ENCODE results near the gene PDIA4. TPM values are rescaled to one million over a fixed set of nuclear protein-coding genes. Genes with fewer than 3 reads are reported as not detected.
"Not testable (repeated sequence)": the region's sequence is repeated elsewhere in the genome, so short reads cannot be mapped to it uniquely, and the experiment has no call there.

PDIA4 gene
- total and polyA plus RNA-seq, 5 donors from 2014 or later = 33.4 to 78.3 (median 67.5) TPM

DNA sequence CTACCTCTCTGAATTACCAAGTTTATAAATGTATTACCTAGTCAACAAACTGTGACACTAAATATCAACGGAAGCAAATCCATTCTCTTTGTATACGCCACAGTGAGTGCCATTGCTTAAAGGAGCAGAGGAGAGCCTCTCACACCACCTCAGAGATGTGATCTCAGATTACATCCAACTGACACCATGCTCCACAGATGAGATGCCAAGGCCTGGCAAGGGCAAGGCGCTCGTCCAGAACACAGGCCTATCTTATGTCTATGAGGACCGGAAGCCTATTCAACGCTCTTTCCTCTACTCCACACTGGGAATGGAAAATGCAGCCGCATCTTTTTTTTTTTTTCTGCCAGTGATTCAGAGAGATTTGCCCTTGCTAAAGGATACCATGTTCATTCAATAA is 11.4 kb downstream of the PDIA4 start:
- Mint-ChIP-seq H3K4me1 (peaks cover 0 to 12% (median 3%) of the 10 kb centered on the region in 4 donors), H3K27me3 (no peaks in the 10 kb centered on the region), H3K36me3 (peaks cover 38% of the 10 kb centered on the region), H3K4me3 (no peak overlapping the region), H3K27ac (peak overlapping the region in 1 of 3 donors; percentile 38), H3K9me3 (peaks cover 0 to 1% (median 0%) of the 10 kb centered on the region in 7 donors)
- H3K27me3 ChIP-seq (ENCODE audit: control insufficient read depth, insufficient read depth, low read length) = no peaks in the 10 kb centered on the region
- no peaks in the 10 kb centered on the region for H3K4me1 ChIP-seq (ENCODE audit: control insufficient read depth, insufficient read depth, low read length, poor library complexity, severe bottlenecking)
- DNase-seq = no peak
- no peak for ATAC-seq (ENCODE audit: low read depth in 2 of 2)
- H3K36me3 ChIP-seq (ENCODE audit: control insufficient read depth, insufficient read depth, low read length) = peaks cover 62% of the 10 kb centered on the region
- no peaks in the 10 kb centered on the region for H3K9me3 ChIP-seq (ENCODE audit: control insufficient read depth in 2 of 2, low read length in 2 of 2)
- no peak overlapping the region for H3K4me3 ChIP-seq (ENCODE audit: low read depth, low read length)
- H3K27ac ChIP-seq (ENCODE audit: insufficient read depth, low read length, poor library complexity, severe bottlenecking) = no peak overlapping the region

DNA sequence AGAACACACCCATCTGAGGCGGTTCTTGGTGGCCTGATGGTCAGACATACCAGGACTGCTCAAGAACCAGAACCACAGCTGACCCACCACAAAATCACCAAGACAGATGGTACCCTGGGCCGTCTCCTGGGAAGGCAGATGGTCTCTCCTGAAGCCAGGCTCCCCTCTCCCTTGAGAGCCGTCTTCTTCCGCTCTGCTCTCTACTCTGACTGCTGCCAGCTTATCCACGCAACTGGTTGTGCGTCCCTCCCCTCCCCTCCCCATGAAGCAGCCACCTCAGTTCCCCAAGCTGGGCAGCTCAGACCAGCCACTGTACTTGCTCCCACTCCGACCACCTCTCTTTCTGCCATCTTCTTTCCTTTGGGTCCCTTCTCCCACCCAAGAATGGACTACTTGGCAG is 14.0 kb downstream of the PDIA4 start:
- Histone ChIP-seq H3K36me3 (ENCODE audit: control insufficient read depth, insufficient read depth, low read length) (peaks cover 78% of the 10 kb centered on the region), H3K4me3 (ENCODE audit: low read depth, low read length) (no peak overlapping the region), H3K9me3 (ENCODE audit: control insufficient read depth in 2 of 2, low read length in 2 of 2) (no peaks in the 10 kb centered on the region), H3K27ac (ENCODE audit: insufficient read depth, low read length, poor library complexity, severe bottlenecking) (no peak overlapping the region), H3K27me3 (ENCODE audit: control insufficient read depth, insufficient read depth, low read length) (no peaks in the 10 kb centered on the region), H3K4me1 (ENCODE audit: control insufficient read depth, insufficient read depth, low read length, poor library complexity, severe bottlenecking) (no peaks in the 10 kb centered on the region)
- peaks cover 0 to 6% (median 2%) of the 10 kb centered on the region in 4 donors for H3K4me1 Mint-ChIP-seq
- peaks cover 0 to 1% (median 0%) of the 10 kb centered on the region in 7 donors for H3K9me3 Mint-ChIP-seq
- H3K27ac Mint-ChIP-seq = peak overlapping the region in 2 of 3 donors; percentile 56 to 80
- DNase-seq (no peak), ATAC-seq (ENCODE audit: low read depth in 2 of 2) (no peak)
- no peak overlapping the region for H3K4me3 Mint-ChIP-seq
- H3K36me3 Mint-ChIP-seq = peaks cover 33% of the 10 kb centered on the region
- no peaks in the 10 kb centered on the region for H3K27me3 Mint-ChIP-seq

DNA sequence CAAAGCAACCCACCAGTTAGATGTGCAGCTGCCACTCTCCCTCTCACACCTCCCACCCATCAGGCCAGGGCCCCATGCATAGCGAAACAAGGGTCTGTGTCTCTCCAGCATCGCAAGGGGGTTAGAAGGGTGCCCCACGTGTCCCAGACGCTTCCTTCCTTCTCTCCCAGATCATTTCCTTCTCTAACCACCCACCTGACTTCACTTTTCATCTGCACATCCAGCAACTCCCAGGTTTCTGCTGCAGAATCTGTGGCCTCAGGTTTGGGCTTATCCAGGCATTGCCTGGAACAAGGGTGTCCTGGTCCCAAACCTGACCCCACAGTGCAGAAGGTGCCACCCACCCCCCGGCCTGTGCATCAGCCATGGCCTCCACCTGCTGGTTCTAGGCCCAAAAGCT is 14.4 kb downstream of the PDIA4 start:
- Mint-ChIP-seq H3K9me3 (peaks cover 0 to under 1% (median 0%) of the 10 kb centered on the region in 7 donors), H3K4me3 (no peak overlapping the region), H3K27ac (peak overlapping the region in 2 of 3 donors; percentile 56 to 80), H3K27me3 (no peaks in the 10 kb centered on the region), H3K36me3 (peaks cover 31% of the 10 kb centered on the region), H3K4me1 (peaks cover 0 to 5% (median 2%) of the 10 kb centered on the region in 4 donors)
- Histone ChIP-seq H3K27me3 (ENCODE audit: control insufficient read depth, insufficient read depth, low read length) (no peaks in the 10 kb centered on the region), H3K9me3 (ENCODE audit: control insufficient read depth in 2 of 2, low read length in 2 of 2) (no peaks in the 10 kb centered on the region), H3K36me3 (ENCODE audit: control insufficient read depth, insufficient read depth, low read length) (peaks cover 74% of the 10 kb centered on the region), H3K4me3 (ENCODE audit: low read depth, low read length) (no peak overlapping the region), H3K4me1 (ENCODE audit: control insufficient read depth, insufficient read depth, low read length, poor library complexity, severe bottlenecking) (no peaks in the 10 kb centered on the region), H3K27ac (ENCODE audit: insufficient read depth, low read length, poor library complexity, severe bottlenecking) (no peak overlapping the region)
- ATAC-seq (ENCODE audit: low read depth in 2 of 2) (no peak), DNase-seq (no peak)

DNA sequence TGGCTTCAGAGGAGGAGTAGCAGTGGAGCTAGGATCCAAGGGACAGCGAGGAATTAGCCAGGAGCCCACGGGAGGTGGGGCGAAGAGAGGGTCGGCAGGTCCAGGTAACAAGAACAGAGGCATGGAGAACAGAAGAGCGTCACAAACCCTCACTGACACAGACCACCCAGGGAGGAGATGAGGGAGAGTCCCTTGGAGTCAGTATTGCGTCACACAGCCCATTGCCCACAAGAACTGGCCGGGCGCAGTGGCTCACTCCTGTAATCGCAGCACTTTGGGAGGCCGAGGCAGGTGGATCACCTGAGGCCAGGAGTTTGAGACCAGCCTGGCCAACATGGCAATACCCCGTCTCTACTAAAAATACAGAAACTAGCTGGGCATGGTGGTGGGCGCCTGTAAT is 15.6 kb downstream of the PDIA4 start:
- not testable (repeated sequence) for ATAC-seq (ENCODE audit: low read depth in 2 of 2)
- H3K27ac Mint-ChIP-seq = peak overlapping the region in 1 of 3 donors; percentile 2

DNA sequence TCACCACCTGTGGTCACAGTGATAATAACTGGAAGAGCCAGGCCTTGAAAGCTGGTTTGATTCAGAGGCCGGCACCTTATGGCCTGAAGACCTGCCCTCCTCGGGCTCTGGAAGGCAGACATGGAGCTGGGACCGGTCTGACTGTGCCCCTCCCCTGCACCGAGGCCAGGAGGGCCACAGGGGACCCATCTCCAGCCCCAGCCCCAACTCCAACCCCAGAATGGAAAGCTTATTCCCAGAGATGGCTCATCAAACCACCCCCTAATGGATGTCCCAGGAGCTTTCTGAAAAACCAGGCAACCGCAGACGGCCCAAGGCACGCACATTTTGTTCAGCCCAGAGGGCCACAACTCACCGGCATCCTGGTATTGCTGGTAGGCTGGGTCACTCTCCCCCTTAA is 16.8 kb downstream of the PDIA4 start:
- no peaks in the 10 kb centered on the region for H3K27me3 Mint-ChIP-seq
- no peak overlapping the region for H3K4me3 ChIP-seq (ENCODE audit: low read depth, low read length)
- peaks cover 26% of the 10 kb centered on the region for H3K36me3 Mint-ChIP-seq
- H3K27ac ChIP-seq (ENCODE audit: insufficient read depth, low read length, poor library complexity, severe bottlenecking) = no peak overlapping the region
- no peak overlapping the region for H3K4me3 Mint-ChIP-seq
- H3K9me3 ChIP-seq (ENCODE audit: control insufficient read depth in 2 of 2, low read length in 2 of 2) = no peaks in the 10 kb centered on the region
- H3K27me3 ChIP-seq (ENCODE audit: control insufficient read depth, insufficient read depth, low read length) = no peaks in the 10 kb centered on the region
- no peak overlapping the region for H3K27ac Mint-ChIP-seq
- H3K9me3 Mint-ChIP-seq = no peaks in the 10 kb centered on the region
- H3K4me1 ChIP-seq (ENCODE audit: control insufficient read depth, insufficient read depth, low read length, poor library complexity, severe bottlenecking) = no peaks in the 10 kb centered on the region
- H3K4me1 Mint-ChIP-seq = peaks cover 0 to 6% (median 2%) of the 10 kb centered on the region in 4 donors
- H3K36me3 ChIP-seq (ENCODE audit: control insufficient read depth, insufficient read depth, low read length) = peaks cover 77% of the 10 kb centered on the region
- DNase-seq = no peak
- no peak for ATAC-seq (ENCODE audit: low read depth in 2 of 2)

More for the DNA sequence above, 15.6 kb downstream of the PDIA4 start:
- not testable (repeated sequence) for H3K4me1 Mint-ChIP-seq; H3K27ac ChIP-seq (ENCODE audit: insufficient read depth, low read length, poor library complexity, severe bottlenecking); H3K4me3 ChIP-seq (ENCODE audit: low read depth, low read length); H3K9me3 ChIP-seq (ENCODE audit: control insufficient read depth in 2 of 2, low read length in 2 of 2); H3K4me1 ChIP-seq (ENCODE audit: control insufficient read depth, insufficient read depth, low read length, poor library complexity, severe bottlenecking); H3K27me3 Mint-ChIP-seq; DNase-seq; H3K4me3 Mint-ChIP-seq; H3K9me3 Mint-ChIP-seq; H3K27me3 ChIP-seq (ENCODE audit: control insufficient read depth, insufficient read depth, low read length)
- peaks cover 72% of the 10 kb centered on the region for H3K36me3 ChIP-seq (ENCODE audit: control insufficient read depth, insufficient read depth, low read length)
- H3K36me3 Mint-ChIP-seq = peaks cover 30% of the 10 kb centered on the region

DNA sequence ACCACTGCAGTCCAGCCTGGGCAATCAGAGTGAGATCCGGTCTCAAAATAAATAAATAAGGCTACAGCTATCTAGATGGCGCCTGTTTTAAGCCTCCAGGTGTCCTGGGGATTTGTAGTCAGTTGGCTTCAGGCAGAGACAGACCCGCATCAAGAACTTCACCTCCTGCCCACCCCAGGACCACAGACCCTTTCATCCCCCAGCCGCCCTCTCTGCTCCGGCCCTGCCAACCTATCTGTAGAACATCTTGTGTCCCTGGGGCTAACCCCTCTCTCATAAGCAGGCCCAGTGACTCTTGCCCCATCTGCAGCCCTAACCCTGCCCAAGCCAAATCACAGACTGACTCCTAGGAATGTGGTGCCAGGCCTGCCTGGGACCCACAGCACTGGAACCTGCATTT is 17.9 kb downstream of the PDIA4 start:
- ATAC-seq (ENCODE audit: low read depth in 2 of 2) = no peak
- H3K27me3 ChIP-seq (ENCODE audit: control insufficient read depth, insufficient read depth, low read length) = no peaks in the 10 kb centered on the region
- Mint-ChIP-seq H3K9me3 (no peaks in the 10 kb centered on the region), H3K4me1 (peaks cover 4 to 10% (median 6%) of the 10 kb centered on the region in 4 donors), H3K4me3 (no peak overlapping the region), H3K27me3 (no peaks in the 10 kb centered on the region), H3K36me3 (peaks cover 26% of the 10 kb centered on the region), H3K27ac (no peak overlapping the region)
- peaks cover 73% of the 10 kb centered on the region for H3K36me3 ChIP-seq (ENCODE audit: control insufficient read depth, insufficient read depth, low read length)
- no peak overlapping the region for H3K4me3 ChIP-seq (ENCODE audit: low read depth, low read length)
- H3K9me3 ChIP-seq (ENCODE audit: control insufficient read depth in 2 of 2, low read length in 2 of 2) = no peaks in the 10 kb centered on the region
- peaks cover 6% of the 10 kb centered on the region for H3K4me1 ChIP-seq (ENCODE audit: control insufficient read depth, insufficient read depth, low read length, poor library complexity, severe bottlenecking)
- no peak overlapping the region for H3K27ac ChIP-seq (ENCODE audit: insufficient read depth, low read length, poor library complexity, severe bottlenecking)
- no peak for DNase-seq

DNA sequence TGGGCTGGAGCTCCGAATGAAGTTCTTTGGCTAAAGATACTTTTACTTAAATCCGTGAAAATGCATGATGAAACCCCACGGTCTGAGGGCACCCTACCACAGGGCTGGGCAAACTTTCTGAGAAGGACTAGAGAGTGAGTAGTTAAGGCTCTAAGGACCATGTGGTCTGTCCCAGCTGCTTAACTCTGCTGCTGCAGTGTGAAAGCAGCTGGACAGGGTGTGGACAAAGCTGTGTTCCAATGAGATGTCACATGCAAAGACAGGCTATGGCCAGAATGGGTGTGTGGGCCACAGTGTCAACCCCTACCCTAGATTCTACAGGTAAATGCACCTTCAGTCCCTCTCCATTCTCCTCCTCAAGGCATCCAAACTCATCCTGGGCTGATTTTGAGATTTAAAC is 18.8 kb downstream of the PDIA4 start:
- no peaks in the 10 kb centered on the region for H3K9me3 Mint-ChIP-seq
- ATAC-seq (ENCODE audit: low read depth in 2 of 2) = no peak
- H3K27me3 ChIP-seq (ENCODE audit: control insufficient read depth, insufficient read depth, low read length) = no peaks in the 10 kb centered on the region
- peaks cover 64% of the 10 kb centered on the region for H3K36me3 ChIP-seq (ENCODE audit: control insufficient read depth, insufficient read depth, low read length)
- peaks cover 4 to 10% (median 5%) of the 10 kb centered on the region in 4 donors for H3K4me1 Mint-ChIP-seq
- no peak for DNase-seq
- no peak overlapping the region for H3K27ac ChIP-seq (ENCODE audit: insufficient read depth, low read length, poor library complexity, severe bottlenecking)
- H3K4me3 Mint-ChIP-seq = no peak overlapping the region
- peaks cover 23% of the 10 kb centered on the region for H3K36me3 Mint-ChIP-seq
- H3K4me3 ChIP-seq (ENCODE audit: low read depth, low read length) = no peak overlapping the region
- H3K27me3 Mint-ChIP-seq = no peaks in the 10 kb centered on the region
- H3K4me1 ChIP-seq (ENCODE audit: control insufficient read depth, insufficient read depth, low read length, poor library complexity, severe bottlenecking) = peaks cover 6% of the 10 kb centered on the region
- H3K9me3 ChIP-seq (ENCODE audit: control insufficient read depth in 2 of 2, low read length in 2 of 2) = no peaks in the 10 kb centered on the region
- no peak overlapping the region for H3K27ac Mint-ChIP-seq

DNA sequence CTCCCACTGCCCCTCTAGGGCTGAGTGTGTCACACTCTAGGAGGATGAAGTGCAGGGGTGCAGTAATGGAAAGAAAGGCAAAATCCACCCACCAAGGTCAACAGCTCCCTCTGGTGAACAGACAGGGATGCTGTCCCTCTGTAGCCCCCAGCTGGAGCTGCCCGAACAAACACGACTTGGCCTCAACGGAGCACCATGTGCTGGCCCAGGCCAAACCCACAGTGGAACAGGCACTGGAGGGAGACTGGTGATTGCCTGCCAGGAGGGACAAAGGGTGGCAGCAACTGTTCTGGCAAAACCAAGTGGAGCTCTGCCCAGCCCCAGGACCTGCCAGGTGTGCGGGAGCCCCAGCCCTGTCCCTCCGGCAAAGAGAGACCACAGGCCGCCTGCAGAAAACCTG is 20.7 kb downstream of the PDIA4 start:
- H3K36me3 Mint-ChIP-seq = peaks cover 20% of the 10 kb centered on the region
- peaks cover 6% of the 10 kb centered on the region for H3K4me1 ChIP-seq (ENCODE audit: control insufficient read depth, insufficient read depth, low read length, poor library complexity, severe bottlenecking)
- no peak overlapping the region for H3K4me3 ChIP-seq (ENCODE audit: low read depth, low read length)
- no peak for ATAC-seq (ENCODE audit: low read depth in 2 of 2)
- H3K27ac ChIP-seq (ENCODE audit: insufficient read depth, low read length, poor library complexity, severe bottlenecking) = no peak overlapping the region
- no peak overlapping the region for H3K4me3 Mint-ChIP-seq
- H3K27me3 Mint-ChIP-seq = no peaks in the 10 kb centered on the region
- H3K9me3 ChIP-seq (ENCODE audit: control insufficient read depth in 2 of 2, low read length in 2 of 2) = no peaks in the 10 kb centered on the region
- no peak for DNase-seq
- no peaks in the 10 kb centered on the region for H3K27me3 ChIP-seq (ENCODE audit: control insufficient read depth, insufficient read depth, low read length)
- no peaks in the 10 kb centered on the region for H3K9me3 Mint-ChIP-seq
- H3K36me3 ChIP-seq (ENCODE audit: control insufficient read depth, insufficient read depth, low read length) = peaks cover 62% of the 10 kb centered on the region
- H3K27ac Mint-ChIP-seq = no peak overlapping the region
- H3K4me1 Mint-ChIP-seq = peaks cover 3 to 6% (median 4%) of the 10 kb centered on the region in 4 donors
